OCI-LY3 (cell line): Measurements from ENCODE around the gene AP4S1.

Experiments used
- H2AFZ ChIP-seq: fragments of 200-600, 300-600 bp; shearing (Covaris generic); 2 replicates; pipeline ENCODE4 v1.6.0; 2014; ENCODE audit warnings: antibody characterized with exemption, low read depth, low read length
- H3K27ac ChIP-seq: fragments of 200-600, 300-600 bp; sonication (generic); 2 replicates; pipeline ENCODE4 v1.5.1; 2014; ENCODE audit warnings: mild to moderate bottlenecking, low read length, moderate library complexity, mixed read lengths
- H3K27me3 ChIP-seq: fragments of 200-600, 300-600 bp; sonication (generic); 2 replicates; pipeline ENCODE4 v1.6.1; 2014; ENCODE audit warnings: low read depth, low read length, mixed read lengths
- H3K36me3 ChIP-seq: fragments of 200-600, 300-600 bp; sonication (generic); replicated peaks from 2 replicates; pipeline ENCODE3; 2014; ENCODE audit warnings: low read depth, low read length, mixed read lengths
- H3K4me1 ChIP-seq: fragments of 300-600, 200-600 bp; sonication (generic); 2 replicates; pipeline ENCODE4 v1.6.1; 2014; ENCODE audit warnings: low read length, mixed read lengths
- H3K4me2 ChIP-seq: fragments of 200-600, 300-600 bp; sonication (generic); 2 replicates; pipeline ENCODE4 v1.6.1; 2014; ENCODE audit warnings: low read length, mixed read lengths
- H3K4me3 ChIP-seq: fragments of 300-600, 200-600 bp; sonication (generic); 2 replicates; pipeline ENCODE4 v1.5.1; 2014; ENCODE audit warnings: antibody characterized with exemption, mild to moderate bottlenecking, low read length, moderate library complexity
- H3K79me2 ChIP-seq: fragments of 300-600, 200-600 bp; shearing (Covaris generic); 2 replicates; pipeline ENCODE4 v1.6.1; 2014; ENCODE audit warnings: mild to moderate bottlenecking, low read length, mixed read lengths
- H3K9ac ChIP-seq: fragments of 300-600, 200-600 bp; shearing (Covaris generic); 2 replicates; pipeline ENCODE4 v1.6.0; 2014; ENCODE audit warnings: mild to moderate bottlenecking, low read length, moderate library complexity
- H3K9me3 ChIP-seq: fragments of 200-600, 300-600 bp; shearing (Covaris generic); 2 replicates; pipeline ENCODE4 v1.6.1; 2014; ENCODE audit warnings: low read length, mixed read lengths; ENCODE audit not compliant: insufficient read depth
- H4K20me1 ChIP-seq: fragments of 200-600, 300-600 bp; sonication (generic); 2 replicates; pipeline ENCODE4 v1.6.1; 2016; ENCODE audit warnings: low read length, mixed read lengths; ENCODE audit not compliant: insufficient read depth
- EZH2phosphoT487 ChIP-seq: fragments of 200-600 bp; shearing (Covaris generic); IDR thresholded peaks from 2 replicates; pipeline ENCODE4 v1.6.1; 2018; ENCODE audit warnings: antibody characterized with exemption, mixed run types, low read depth
- TF ChIP-seq, protein P1 (sequence below): fragments of 200-600, 300-600 bp; sonication (generic); IDR thresholded peaks from 2 replicates; pipeline ENCODE4 v1.5.1; 2014; ENCODE audit warnings: antibody characterized with exemption, low read length, low read depth

The AP4S1 gene

GRCh38 chr14:31118892-31119291 lies 93.4 kb downstream of the AP4S1 start:
- Histone ChIP-seq H3K4me1 (no peaks in the 10 kb centered on the region), H3K36me3 (peaks cover 49% of the 10 kb centered on the region), H3K9ac (no peak overlapping the region), H3K4me3 (no peak overlapping the region), H3K79me2 (no peaks in the 10 kb centered on the region), H2AFZ (no peak overlapping the region), H3K27me3 (no peaks in the 10 kb centered on the region), H3K9me3 (no peaks in the 10 kb centered on the region), H3K4me2 (no peak overlapping the region), H3K27ac (no peak overlapping the region), H4K20me1 (no peaks in the 10 kb centered on the region)
- TF ChIP-seq, protein P1, sequence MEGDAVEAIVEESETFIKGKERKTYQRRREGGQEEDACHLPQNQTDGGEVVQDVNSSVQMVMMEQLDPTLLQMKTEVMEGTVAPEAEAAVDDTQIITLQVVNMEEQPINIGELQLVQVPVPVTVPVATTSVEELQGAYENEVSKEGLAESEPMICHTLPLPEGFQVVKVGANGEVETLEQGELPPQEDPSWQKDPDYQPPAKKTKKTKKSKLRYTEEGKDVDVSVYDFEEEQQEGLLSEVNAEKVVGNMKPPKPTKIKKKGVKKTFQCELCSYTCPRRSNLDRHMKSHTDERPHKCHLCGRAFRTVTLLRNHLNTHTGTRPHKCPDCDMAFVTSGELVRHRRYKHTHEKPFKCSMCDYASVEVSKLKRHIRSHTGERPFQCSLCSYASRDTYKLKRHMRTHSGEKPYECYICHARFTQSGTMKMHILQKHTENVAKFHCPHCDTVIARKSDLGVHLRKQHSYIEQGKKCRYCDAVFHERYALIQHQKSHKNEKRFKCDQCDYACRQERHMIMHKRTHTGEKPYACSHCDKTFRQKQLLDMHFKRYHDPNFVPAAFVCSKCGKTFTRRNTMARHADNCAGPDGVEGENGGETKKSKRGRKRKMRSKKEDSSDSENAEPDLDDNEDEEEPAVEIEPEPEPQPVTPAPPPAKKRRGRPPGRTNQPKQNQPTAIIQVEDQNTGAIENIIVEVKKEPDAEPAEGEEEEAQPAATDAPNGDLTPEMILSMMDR: no peak
- no peak for TF ChIP-seq EZH2phosphoT487

GRCh38 chr14:31122098-31122611 lies 96.7 kb downstream of the AP4S1 start:
- TF ChIP-seq EZH2phosphoT487: no peak
- TF ChIP-seq, protein P1: no peak
- Histone ChIP-seq H3K4me2 (no peak overlapping the region), H2AFZ (no peak overlapping the region), H3K36me3 (peaks cover 42% of the 10 kb centered on the region), H3K4me3 (no peak overlapping the region), H3K27ac (no peak overlapping the region), H3K4me1 (no peaks in the 10 kb centered on the region), H3K9ac (no peak overlapping the region), H3K9me3 (no peaks in the 10 kb centered on the region), H4K20me1 (no peaks in the 10 kb centered on the region), H3K79me2 (no peaks in the 10 kb centered on the region), H3K27me3 (no peaks in the 10 kb centered on the region)

DNA sequence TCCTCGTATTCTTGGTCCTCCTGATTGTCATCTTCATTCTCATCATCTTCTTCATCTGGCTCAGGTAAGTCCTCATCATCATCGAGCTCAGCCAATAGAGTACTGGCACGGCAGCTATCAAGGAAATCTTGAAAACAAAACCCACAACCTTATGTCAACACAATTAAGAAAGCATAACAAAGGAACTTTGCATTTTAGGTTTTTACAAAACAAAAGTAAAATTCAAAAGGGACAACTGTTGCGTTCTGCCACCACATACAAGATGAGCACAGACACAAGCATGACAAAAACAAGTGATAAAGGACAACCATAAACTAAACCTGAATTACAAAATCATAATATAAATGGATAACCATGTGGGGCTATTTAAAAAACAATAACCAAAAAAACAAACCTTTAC lies 97.5 kb downstream of the AP4S1 start:
- H3K4me1 ChIP-seq: no peaks in the 10 kb centered on the region
- peaks cover 42% of the 10 kb centered on the region for H3K36me3 ChIP-seq
- no peak overlapping the region for H3K4me3 ChIP-seq
- H3K9me3 ChIP-seq: no peaks in the 10 kb centered on the region
- no peak overlapping the region for H3K27ac ChIP-seq
- no peaks in the 10 kb centered on the region for H3K79me2 ChIP-seq
- no peak for TF ChIP-seq EZH2phosphoT487
- TF ChIP-seq, protein P1: no peak
- H2AFZ ChIP-seq: no peak overlapping the region
- no peak overlapping the region for H3K9ac ChIP-seq
- H4K20me1 ChIP-seq: no peaks in the 10 kb centered on the region
- no peaks in the 10 kb centered on the region for H3K27me3 ChIP-seq
- no peak overlapping the region for H3K4me2 ChIP-seq

- Histone ChIP-seq H3K9me3 (no peaks in the 10 kb centered on the region), H3K36me3 (peaks cover 43% of the 10 kb centered on the region), H3K27ac (no peak overlapping the region), H4K20me1 (peaks cover 6% of the 10 kb centered on the region; the same call in 1 of the 2 replicates), H3K4me1 (peaks cover 8% of the 10 kb centered on the region), H3K4me2 (no peak overlapping the region), H3K9ac (no peak overlapping the region), H3K27me3 (no peaks in the 10 kb centered on the region), H3K79me2 (no peaks in the 10 kb centered on the region), H2AFZ (no peak overlapping the region), H3K4me3 (no peak overlapping the region)
- TF ChIP-seq EZH2phosphoT487: no peak
- TF ChIP-seq, protein P1: no peak
Observed at GRCh38 chr14:31124197-31124596, 98.7 kb downstream of the AP4S1 start.
